ENCODE data around the gene ZDHHC22. TPM values are rescaled to one million over a fixed set of nuclear protein-coding genes. Genes with fewer than 3 reads are reported as not detected.

ZDHHC22 gene
- total and polyA plus RNA-seq, 4 experiments from 2014 or later, result not detected

DNA sequence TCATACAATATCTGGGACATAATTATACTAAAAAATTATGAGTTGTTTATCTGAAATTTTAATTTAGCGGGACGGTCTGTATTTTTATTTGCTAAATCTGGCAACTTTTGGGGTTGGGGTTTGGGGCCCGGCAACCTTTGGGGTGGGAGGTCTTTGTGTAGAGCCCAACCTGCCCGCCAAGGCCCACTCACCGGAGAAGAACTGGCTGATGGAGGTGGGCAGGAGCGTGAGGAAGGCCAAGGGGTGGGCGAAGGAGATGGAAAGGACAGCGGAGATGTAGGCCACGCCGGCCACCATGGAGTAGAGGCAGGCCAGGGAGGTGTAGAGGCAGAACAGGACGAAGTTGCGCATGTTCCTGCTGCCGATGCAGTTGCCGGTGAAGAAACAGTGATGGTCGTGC lies 2.6 kb downstream of the ZDHHC22 start:
- Histone ChIP-seq H3K9me3 (ENCODE audit: control insufficient read depth in 1 of 2, low read length in 2 of 2) (no peaks in the 10 kb centered on the region), H3K27me3 (ENCODE audit: insufficient read depth, low read length) (peaks cover 25% of the 10 kb centered on the region), H3K27ac (ENCODE audit: low read depth, low read length) (no peak overlapping the region), H3K4me1 (ENCODE audit: insufficient read depth, low read length) (peaks cover 20% of the 10 kb centered on the region), H3K36me3 (ENCODE audit: insufficient read depth, low read length) (no peaks in the 10 kb centered on the region), H3K4me3 (ENCODE audit: low read length in 2 of 2) (no peak overlapping the region)
- intact Hi-C loops (cut with micrococcal nuclease), result loop anchor here (5.0 kb wide), 1 partner anchor 178 kb away; no protein-coding TSS in a partner anchor
- ChIA-PET POLR2A (ENCODE audit: partially characterized antibody) (no interaction called here), CTCF (ENCODE audit: partially characterized antibody) (interaction anchor here (1.0 to 1.2 kb wide), 2 partner anchors 11 to 19 kb away, joined by 3 to 4 read pairs; no protein-coding TSS in a partner anchor)
- Mint-ChIP-seq H3K4me3 (peak overlapping the region in 7 of 8 donors; percentile 15 to 81 (median 48)), H3K36me3 (no peaks in the 10 kb centered on the region), H3K27me3 (peaks cover 50 to 58% of the 10 kb centered on the region in 2 donors), H3K4me1 (peaks cover 11 to 45% (median 16%) of the 10 kb centered on the region in 4 donors), H3K27ac (no peak overlapping the region), H3K9me3 (no peaks in the 10 kb centered on the region)
- no peak for DNase-seq

DNA sequence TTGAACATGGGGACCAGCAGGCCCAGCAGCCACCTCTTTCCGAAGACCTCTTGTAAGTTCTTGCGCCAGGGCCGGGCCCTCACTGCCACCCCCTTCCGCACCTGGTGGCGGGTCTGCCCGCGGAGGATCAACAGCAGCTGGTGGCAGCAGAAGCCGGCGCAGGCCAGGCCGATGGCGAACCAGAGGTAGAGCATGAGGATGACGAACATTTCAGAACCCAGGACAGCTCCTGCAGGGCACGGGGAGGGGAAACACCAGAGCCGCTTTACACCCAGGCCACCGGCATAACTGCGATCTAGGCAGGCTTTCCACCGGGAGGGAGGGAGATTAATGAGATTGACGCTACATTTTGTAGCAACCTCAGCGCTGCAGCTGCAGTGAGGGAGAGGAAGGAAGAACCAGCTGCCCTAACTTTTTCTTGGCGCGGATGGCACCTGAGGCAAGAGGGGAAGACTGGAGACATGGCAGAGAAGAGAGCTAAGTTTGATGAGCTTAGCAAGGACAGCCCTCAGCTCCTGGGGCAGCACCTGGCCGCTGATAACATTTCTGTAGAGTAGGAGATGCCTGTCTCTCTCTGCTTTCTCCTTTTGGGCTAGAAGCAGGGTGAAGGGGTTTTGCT lies 7.8 kb downstream of the ZDHHC22 start:
- H3K36me3 Mint-ChIP-seq, result no peaks in the 10 kb centered on the region
- peaks cover 41 to 57% of the 10 kb centered on the region in 2 donors for H3K27me3 Mint-ChIP-seq
- no peak overlapping the region for H3K27ac ChIP-seq (ENCODE audit: low read depth, low read length)
- intact Hi-C loops (cut with micrococcal nuclease), result no loop called here
- H3K27ac Mint-ChIP-seq, result no peak overlapping the region
- DNase-seq, result peak; percentile 48 to 68 (median 54)
- peaks cover 0 to 5% (median 2%) of the 10 kb centered on the region in 8 donors for H3K9me3 Mint-ChIP-seq
- H3K36me3 ChIP-seq (ENCODE audit: insufficient read depth, low read length), result no peaks in the 10 kb centered on the region
- no peak overlapping the region for H3K4me3 ChIP-seq (ENCODE audit: low read length in 2 of 2)
- H3K9me3 ChIP-seq (ENCODE audit: control insufficient read depth in 1 of 2, low read length in 2 of 2), result no peaks in the 10 kb centered on the region
- H3K27me3 ChIP-seq (ENCODE audit: insufficient read depth, low read length), result peaks cover 3% of the 10 kb centered on the region
- CTCF ChIA-PET (ENCODE audit: partially characterized antibody), result interaction anchor here (1.3 to 3.4 kb wide), 5 partner anchors 10 to 182 kb away, joined by 3 to 12 read pairs (median 7); no protein-coding TSS in a partner anchor
- H3K4me1 ChIP-seq (ENCODE audit: insufficient read depth, low read length), result no peaks in the 10 kb centered on the region
- no peak overlapping the region for H3K4me3 Mint-ChIP-seq
- peaks cover 0 to 11% (median 3%) of the 10 kb centered on the region in 4 donors for H3K4me1 Mint-ChIP-seq
- POLR2A ChIA-PET (ENCODE audit: partially characterized antibody), result interaction anchor here (1.4 to 1.8 kb wide), 2 partner anchors 10 to 35 kb away, joined by 4 to 8 read pairs; no protein-coding TSS in a partner anchor

DNA sequence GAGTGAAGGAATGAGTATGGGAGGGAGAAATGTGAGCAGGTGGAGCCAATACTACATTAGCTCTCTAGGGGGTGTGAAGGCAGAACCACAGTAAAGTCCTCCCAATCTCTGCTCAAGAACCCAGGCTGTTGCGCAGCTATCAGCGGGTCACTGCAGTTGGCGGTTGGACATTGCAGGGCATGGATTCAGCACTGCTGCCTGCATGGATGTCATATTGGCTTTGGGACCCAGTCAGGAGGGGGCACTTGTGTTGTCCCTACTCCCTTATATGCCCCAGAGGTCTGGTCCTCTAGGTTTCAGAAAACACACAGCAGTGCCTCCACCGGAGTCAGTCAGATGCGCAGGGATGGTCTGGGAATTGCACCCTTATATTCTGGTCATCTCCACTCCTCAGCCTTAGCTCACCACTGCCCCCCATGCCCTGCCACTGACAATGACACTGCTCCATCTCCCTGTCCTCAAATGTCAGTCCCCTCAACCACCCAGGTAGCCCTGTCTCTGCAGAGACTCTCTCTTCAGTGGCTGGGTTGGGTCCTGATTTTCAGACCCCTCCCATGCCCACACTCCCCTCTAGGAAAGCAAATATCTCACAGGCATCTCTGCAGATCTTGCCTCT lies 9.6 kb downstream of the ZDHHC22 start:
- H3K4me3 ChIP-seq (ENCODE audit: low read length in 2 of 2), result no peak overlapping the region
- H3K27me3 ChIP-seq (ENCODE audit: insufficient read depth, low read length), result peaks cover 3% of the 10 kb centered on the region
- Mint-ChIP-seq H3K27ac (peak overlapping the region in 1 of 7 donors; percentile 13), H3K27me3 (peaks cover 38 to 54% of the 10 kb centered on the region in 2 donors), H3K36me3 (no peaks in the 10 kb centered on the region), H3K4me3 (no peak overlapping the region), H3K9me3 (peaks cover 0 to 5% (median 2%) of the 10 kb centered on the region in 8 donors), H3K4me1 (peaks cover 0 to 7% (median 2%) of the 10 kb centered on the region in 4 donors)
- DNase-seq, result no peak
- intact Hi-C loops (cut with micrococcal nuclease), result no loop called here
- H3K4me1 ChIP-seq (ENCODE audit: insufficient read depth, low read length), result no peaks in the 10 kb centered on the region
- ChIA-PET POLR2A (ENCODE audit: partially characterized antibody) (interaction anchor here (1.3 kb wide), 1 partner anchor 10 kb away, joined by 3 read pairs; no protein-coding TSS in a partner anchor), CTCF (ENCODE audit: partially characterized antibody) (interaction anchor here (1.3 kb wide), 1 partner anchor 23 kb away, joined by 5 read pairs; no protein-coding TSS in a partner anchor)
- H3K9me3 ChIP-seq (ENCODE audit: control insufficient read depth in 1 of 2, low read length in 2 of 2), result no peaks in the 10 kb centered on the region
- no peak overlapping the region for H3K27ac ChIP-seq (ENCODE audit: low read depth, low read length)
- no peaks in the 10 kb centered on the region for H3K36me3 ChIP-seq (ENCODE audit: insufficient read depth, low read length)

DNA sequence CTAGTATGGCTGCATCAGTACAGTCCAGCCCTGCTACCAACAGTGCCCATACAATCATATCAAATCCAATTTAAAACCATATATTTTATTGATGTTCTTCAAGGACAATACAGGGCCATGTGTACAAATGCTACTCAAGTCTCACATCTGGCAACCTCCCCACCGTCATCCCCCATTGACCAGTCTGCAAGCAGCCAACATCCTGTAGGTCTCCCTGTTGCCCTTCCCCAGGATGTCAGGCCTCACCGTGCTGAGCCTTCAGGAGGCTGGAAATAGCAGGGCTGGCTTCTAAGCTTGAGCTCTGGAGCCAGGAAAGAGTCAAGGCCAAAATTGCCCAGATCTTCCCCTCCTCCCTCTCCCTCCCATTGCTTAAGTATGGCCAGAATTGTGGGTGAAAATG lies 10.4 kb downstream of the ZDHHC22 start:
- POLR2A ChIA-PET (ENCODE audit: partially characterized antibody), result interaction anchor here (1.3 kb wide), 1 partner anchor 9 kb away, joined by 3 read pairs; no protein-coding TSS in a partner anchor
- Mint-ChIP-seq H3K36me3 (no peaks in the 10 kb centered on the region), H3K27me3 (peaks cover 31 to 53% of the 10 kb centered on the region in 2 donors), H3K9me3 (peaks cover 0 to 5% (median 2%) of the 10 kb centered on the region in 8 donors), H3K27ac (peak overlapping the region in 1 of 7 donors; percentile 23), H3K4me3 (no peak overlapping the region), H3K4me1 (peaks cover 0 to 7% (median 2%) of the 10 kb centered on the region in 4 donors)
- H3K9me3 ChIP-seq (ENCODE audit: control insufficient read depth in 1 of 2, low read length in 2 of 2), result no peaks in the 10 kb centered on the region
- peaks cover 3% of the 10 kb centered on the region for H3K27me3 ChIP-seq (ENCODE audit: insufficient read depth, low read length)
- CTCF ChIA-PET (ENCODE audit: partially characterized antibody), result interaction anchor here (1.3 kb wide), 1 partner anchor 23 kb away, joined by 5 read pairs; no protein-coding TSS in a partner anchor
- H3K27ac ChIP-seq (ENCODE audit: low read depth, low read length), result no peak overlapping the region
- H3K4me1 ChIP-seq (ENCODE audit: insufficient read depth, low read length), result no peaks in the 10 kb centered on the region
- no peak overlapping the region for H3K4me3 ChIP-seq (ENCODE audit: low read length in 2 of 2)
- H3K36me3 ChIP-seq (ENCODE audit: insufficient read depth, low read length), result no peaks in the 10 kb centered on the region
- intact Hi-C loops (cut with micrococcal nuclease), result no loop called here
- no peak for DNase-seq

DNA sequence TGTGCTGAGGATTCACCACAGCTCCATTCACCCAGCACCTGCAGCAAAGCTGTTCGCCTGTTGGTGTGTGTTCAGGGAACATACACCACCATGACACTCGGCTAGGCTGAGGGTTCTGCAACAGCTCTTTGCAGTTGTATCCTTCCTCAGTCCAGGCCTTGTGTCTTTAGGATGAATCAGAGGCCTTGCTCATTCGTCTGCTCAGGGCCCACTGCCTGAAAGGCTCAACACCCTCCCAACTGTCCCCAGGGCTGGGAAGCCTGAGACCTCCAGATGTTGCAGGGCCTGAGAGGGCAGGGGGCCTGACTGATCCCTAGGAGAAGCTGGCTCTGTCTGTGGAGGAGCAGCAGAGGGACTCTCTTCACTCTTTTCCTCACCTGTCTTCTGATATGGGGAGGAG lies 11.2 kb downstream of the ZDHHC22 start:
- H3K9me3 Mint-ChIP-seq, result peaks cover 0 to 5% (median 2%) of the 10 kb centered on the region in 8 donors
- peaks cover 3% of the 10 kb centered on the region for H3K4me1 ChIP-seq (ENCODE audit: insufficient read depth, low read length)
- peaks cover 3% of the 10 kb centered on the region for H3K27me3 ChIP-seq (ENCODE audit: insufficient read depth, low read length)
- no peak overlapping the region for H3K4me3 ChIP-seq (ENCODE audit: low read length in 2 of 2)
- H3K4me1 Mint-ChIP-seq, result peaks cover 2 to 14% (median 5%) of the 10 kb centered on the region in 4 donors
- H3K4me3 Mint-ChIP-seq, result no peak overlapping the region
- no peak overlapping the region for H3K27ac ChIP-seq (ENCODE audit: low read depth, low read length)
- intact Hi-C loops (cut with micrococcal nuclease), result no loop called here
- H3K9me3 ChIP-seq (ENCODE audit: control insufficient read depth in 1 of 2, low read length in 2 of 2), result no peaks in the 10 kb centered on the region
- no peaks in the 10 kb centered on the region for H3K36me3 ChIP-seq (ENCODE audit: insufficient read depth, low read length)
- no peak overlapping the region for H3K27ac Mint-ChIP-seq
- CTCF ChIA-PET (ENCODE audit: partially characterized antibody), result no interaction called here
- H3K27me3 Mint-ChIP-seq, result peaks cover 31 to 52% of the 10 kb centered on the region in 2 donors
- DNase-seq, result no peak
- H3K36me3 Mint-ChIP-seq, result no peaks in the 10 kb centered on the region
- POLR2A ChIA-PET (ENCODE audit: partially characterized antibody), result interaction anchor here (1.3 kb wide), 1 partner anchor 9 kb away, joined by 3 read pairs; no protein-coding TSS in a partner anchor

DNA sequence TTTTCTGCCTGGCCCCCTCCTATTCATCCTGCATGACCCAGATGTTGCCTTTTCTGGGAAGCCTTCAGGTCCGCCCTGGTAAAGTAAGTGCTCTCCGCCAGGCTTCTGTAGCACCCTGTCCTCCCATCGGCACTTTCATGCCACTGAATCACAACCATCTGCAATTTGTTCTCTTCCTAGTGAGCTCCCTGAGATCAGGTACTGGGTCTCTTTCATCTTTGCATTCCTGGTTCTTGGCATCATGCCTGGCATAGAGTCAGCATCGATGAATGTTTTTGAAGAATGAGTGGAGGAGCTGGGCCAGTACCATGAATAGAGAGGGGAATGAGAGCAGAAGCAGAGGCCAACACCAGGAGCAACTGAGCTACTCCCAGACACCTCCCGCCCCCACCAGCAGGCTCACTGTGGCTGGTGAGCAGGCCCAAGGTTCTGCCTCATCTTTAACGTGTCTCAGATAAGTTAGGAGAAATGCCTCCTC lies 13.1 kb downstream of the ZDHHC22 start:
- CTCF ChIA-PET (ENCODE audit: partially characterized antibody), result interaction anchor here (0.6 to 14.5 kb wide), 6 partner anchors 10 to 215 kb away, joined by 3 to 271 read pairs (median 4); no protein-coding TSS in a partner anchor
- H3K36me3 Mint-ChIP-seq, result no peaks in the 10 kb centered on the region

More for the DNA sequence above, 13.1 kb downstream of the ZDHHC22 start:
- H3K27me3 Mint-ChIP-seq, result peaks cover 21 to 39% of the 10 kb centered on the region in 2 donors
- Histone ChIP-seq H3K27me3 (ENCODE audit: insufficient read depth, low read length) (no peaks in the 10 kb centered on the region), H3K9me3 (ENCODE audit: control insufficient read depth in 1 of 2, low read length in 2 of 2) (no peaks in the 10 kb centered on the region), H3K27ac (ENCODE audit: low read depth, low read length) (no peak overlapping the region), H3K36me3 (ENCODE audit: insufficient read depth, low read length) (no peaks in the 10 kb centered on the region), H3K4me3 (ENCODE audit: low read length in 2 of 2) (no peak overlapping the region), H3K4me1 (ENCODE audit: insufficient read depth, low read length) (peaks cover 18% of the 10 kb centered on the region)
- intact Hi-C loops (cut with micrococcal nuclease), result no loop called here
- no peak overlapping the region for H3K4me3 Mint-ChIP-seq
- H3K27ac Mint-ChIP-seq, result no peak overlapping the region
- H3K9me3 Mint-ChIP-seq, result peaks cover 0 to 3% (median under 1%) of the 10 kb centered on the region in 8 donors
- no peak for DNase-seq
- H3K4me1 Mint-ChIP-seq, result peaks cover 7 to 23% (median 15%) of the 10 kb centered on the region in 4 donors
- POLR2A ChIA-PET (ENCODE audit: partially characterized antibody), result interaction anchor here (1.1 kb wide), 1 partner anchor 33 kb away, joined by 3 read pairs; no protein-coding TSS in a partner anchor
